Hepatocyte (in vitro differentiated cells): Measurements from ENCODE around the gene MET.

Source experiments
- CTCF ChIP-seq: fragments of 200-600 bp; sonication (generic); IDR thresholded peaks from 2 replicates; pipeline ENCODE4 v1.5.1; 2016; ENCODE audit warnings: antibody characterized with exemption, mild to moderate bottlenecking; ENCODE audit not compliant: poor library complexity
- EZH2 ChIP-seq: fragments of 200-600 bp; sonication (generic); IDR thresholded peaks from 2 replicates; pipeline ENCODE4 v1.6.1; 2016; ENCODE audit warnings: antibody characterized with exemption, mild to moderate bottlenecking, borderline replicate concordance

GRCh38 chr7:116769546-116769945 lies 97.5 kb downstream of the MET start:
- TF ChIP-seq CTCF: no peak
- no peak for TF ChIP-seq EZH2
